A673 (cell line): ENCODE measurements around the gene RNF111.

Experiments used
- CTCF ChIP-seq: fragments of 300-800, 200-600 bp; sonication (generic); conservative IDR thresholded peaks from 2 replicates; pipeline ENCODE4 v1.5.1; 2017; ENCODE audit warnings: low read depth, mild to moderate bottlenecking, antibody characterized with exemption, low read length, moderate library complexity, mixed read lengths
- EZH2 ChIP-seq: fragments of 200-600 bp; sonication (generic); IDR thresholded peaks from 2 replicates; pipeline ENCODE4 v1.6.1; 2017; ENCODE audit warnings: borderline replicate concordance, low read depth, mild to moderate bottlenecking, mixed read lengths, antibody characterized with exemption, low read length; ENCODE audit not compliant: poor library complexity, severe bottlenecking

- TF ChIP-seq CTCF: no peak
- TF ChIP-seq EZH2: no peak
Observed at GRCh38 chr15:59140422-59141226, 153.2 kb downstream of the RNF111 start.
